Activated CD8-positive, alpha-beta memory T cell treated with anti-CD3 and anti-CD28 coated beads, Interleukin-2, amount 50 U/mL, for 4 hours (primary cell): Measurements from ENCODE around the gene MRPL34.
A peak's percentile ranks its signal among the peaks of the same experiment; 100 is the strongest.
"Not testable (repeated sequence)": the region's sequence is repeated elsewhere in the genome, so short reads cannot be mapped to it uniquely, and the experiment has no call there.

Experiments
- DNase-seq: peaks from one replicate; pipeline ENCODE4 v3.0.0-alpha.2; 2020

Gene MRPL34

DNA sequence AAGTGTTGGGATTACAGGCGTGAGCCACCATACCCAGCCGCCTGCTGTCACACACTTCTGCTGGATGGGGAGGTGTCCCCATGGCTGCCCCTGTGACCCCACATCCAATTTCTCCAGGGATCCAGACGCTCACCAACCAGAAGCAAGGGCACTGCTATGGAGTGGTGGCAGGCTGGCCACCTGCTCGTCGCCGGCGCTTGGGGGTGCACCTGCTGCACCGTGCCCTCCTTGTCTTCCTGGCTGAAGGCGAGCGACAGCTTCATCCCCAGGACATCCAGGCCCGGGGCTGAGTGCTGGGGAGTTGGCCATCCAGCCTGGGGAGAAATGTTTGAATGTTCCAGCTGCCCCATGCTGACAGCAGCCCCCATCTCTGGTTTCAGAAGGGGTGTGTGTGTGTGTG is 19.4 kb upstream of the MRPL34 start:
- no peak for DNase-seq

DNA sequence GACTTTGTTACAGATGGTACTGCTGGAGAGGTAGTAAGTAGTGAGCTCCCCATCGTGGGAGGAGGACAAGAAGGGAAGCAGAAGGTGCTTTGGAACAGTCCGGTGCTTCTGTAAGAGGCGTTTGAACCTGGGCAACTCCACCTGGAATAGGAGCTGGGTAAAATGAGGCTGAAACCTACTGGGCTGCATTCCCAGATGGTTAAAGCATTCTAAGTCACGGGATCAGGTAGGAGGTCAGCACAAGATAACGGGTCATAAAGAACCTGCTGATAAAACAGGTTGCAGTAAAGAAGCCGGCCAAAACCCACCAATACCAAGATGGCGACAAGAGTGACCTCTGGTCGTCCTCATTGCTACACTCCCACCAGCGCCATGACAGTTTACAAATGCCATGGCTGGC is 18.9 kb upstream of the MRPL34 start:
- no peak for DNase-seq

GRCh38 chr19:17289489-17289888 is 16.2 kb upstream of the MRPL34 start:
- peak; percentile 31 for DNase-seq

DNA sequence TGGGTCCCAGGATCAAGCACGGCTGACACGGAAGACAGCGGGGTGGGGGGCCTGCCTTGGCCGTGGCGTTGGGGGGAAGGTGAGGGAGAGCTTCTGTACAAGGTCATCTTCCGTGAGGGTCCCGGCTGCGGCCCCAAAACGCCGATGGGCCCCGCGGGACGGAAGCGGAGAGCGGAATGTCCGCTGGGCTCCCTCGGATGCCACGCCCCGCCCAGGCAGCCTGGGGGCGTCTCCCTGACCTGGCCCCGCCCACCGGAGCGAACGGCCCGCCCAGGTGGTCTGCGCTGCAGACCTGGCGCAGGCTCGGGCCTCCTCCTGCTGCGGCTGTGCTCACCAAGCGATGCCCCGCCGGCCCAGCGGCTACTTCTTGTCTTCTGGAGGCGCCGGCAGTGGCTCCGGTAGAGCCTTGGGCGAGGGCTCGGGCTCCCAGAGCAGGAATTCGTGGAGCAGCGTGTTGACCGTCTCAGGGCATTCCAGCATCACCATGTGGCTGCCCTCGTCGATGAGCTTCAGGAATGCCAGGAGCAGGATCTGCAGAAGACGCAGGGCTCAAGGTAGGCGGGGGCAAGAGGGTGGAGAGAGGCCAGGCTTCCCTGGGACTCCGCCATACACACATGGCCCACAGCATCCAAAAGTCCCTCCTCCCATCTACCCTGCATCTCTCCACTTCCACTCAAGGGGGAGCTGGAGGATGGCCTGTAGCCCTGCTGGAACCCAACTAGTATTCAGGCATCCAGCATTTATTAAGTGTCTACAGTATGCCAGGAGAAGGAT is 13.2 kb upstream of the MRPL34 start:
- peak; percentile 84 for DNase-seq

DNA sequence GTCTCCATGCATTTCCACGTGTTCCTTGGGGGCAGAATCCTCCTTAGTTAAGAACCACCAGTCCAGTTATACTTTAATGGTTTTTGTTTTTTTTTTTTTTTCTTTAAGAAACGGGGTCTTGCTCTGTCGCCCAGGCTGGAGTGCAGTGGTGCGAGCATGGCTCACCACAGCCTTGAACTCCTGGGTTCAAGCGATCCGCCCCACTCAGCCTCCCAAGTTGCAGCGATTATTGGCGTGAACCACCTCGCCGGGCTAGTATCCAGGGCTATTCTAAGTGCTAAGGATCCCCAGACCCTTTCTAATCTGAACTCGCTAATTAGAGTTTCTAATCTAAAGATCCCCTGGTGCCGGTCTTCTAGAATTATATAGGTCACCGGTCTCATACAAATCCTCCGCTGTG is 12.1 kb upstream of the MRPL34 start:
- DNase-seq, result no peak

- DNase-seq, result peak; percentile 43
Measured at GRCh38 chr19:17294051-17294891, 11.4 kb upstream of the MRPL34 start.

DNA sequence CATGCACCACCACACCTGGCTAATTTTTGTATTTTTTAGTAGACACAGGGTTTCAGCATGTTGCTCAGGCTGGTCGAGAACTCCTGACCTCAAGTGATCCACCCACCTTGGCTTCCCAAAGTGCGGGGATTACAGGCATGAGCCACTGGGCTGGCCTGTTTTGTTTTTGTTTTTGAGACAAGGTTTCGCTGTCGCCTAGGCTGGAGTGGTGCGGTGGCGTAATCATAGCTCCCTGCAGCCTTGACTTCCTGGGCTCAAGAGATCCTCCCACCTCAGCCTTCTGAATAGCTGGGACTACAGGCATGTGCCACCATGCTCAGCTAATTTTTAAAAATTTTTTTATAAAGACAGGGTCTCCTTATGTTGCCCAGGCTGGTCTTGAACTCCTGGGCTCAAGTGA is 10.1 kb upstream of the MRPL34 start:
- DNase-seq, result not testable (repeated sequence)

DNA sequence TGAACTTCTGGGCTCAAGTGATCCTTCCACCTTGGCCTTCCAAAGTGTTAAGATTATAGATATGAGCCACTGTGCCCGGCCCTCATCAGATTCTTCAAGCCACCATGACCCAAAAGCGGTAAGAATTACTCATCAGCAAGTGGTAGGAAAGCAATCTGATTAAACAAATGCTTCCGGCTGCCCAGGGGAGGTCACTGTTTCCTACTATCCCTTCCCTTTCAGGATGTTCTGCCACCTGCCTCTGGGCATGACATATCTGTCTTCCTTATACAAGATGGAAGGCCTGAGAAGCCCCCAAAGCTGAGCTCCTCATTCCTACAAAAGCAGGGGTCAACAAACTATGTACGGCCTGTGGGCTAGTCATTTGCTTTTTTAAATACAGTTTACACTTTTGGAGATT is 9.4 kb upstream of the MRPL34 start:
- DNase-seq, result no peak

GRCh38 chr19:17296976-17297375 is 8.7 kb upstream of the MRPL34 start:
- DNase-seq, result no peak

DNA sequence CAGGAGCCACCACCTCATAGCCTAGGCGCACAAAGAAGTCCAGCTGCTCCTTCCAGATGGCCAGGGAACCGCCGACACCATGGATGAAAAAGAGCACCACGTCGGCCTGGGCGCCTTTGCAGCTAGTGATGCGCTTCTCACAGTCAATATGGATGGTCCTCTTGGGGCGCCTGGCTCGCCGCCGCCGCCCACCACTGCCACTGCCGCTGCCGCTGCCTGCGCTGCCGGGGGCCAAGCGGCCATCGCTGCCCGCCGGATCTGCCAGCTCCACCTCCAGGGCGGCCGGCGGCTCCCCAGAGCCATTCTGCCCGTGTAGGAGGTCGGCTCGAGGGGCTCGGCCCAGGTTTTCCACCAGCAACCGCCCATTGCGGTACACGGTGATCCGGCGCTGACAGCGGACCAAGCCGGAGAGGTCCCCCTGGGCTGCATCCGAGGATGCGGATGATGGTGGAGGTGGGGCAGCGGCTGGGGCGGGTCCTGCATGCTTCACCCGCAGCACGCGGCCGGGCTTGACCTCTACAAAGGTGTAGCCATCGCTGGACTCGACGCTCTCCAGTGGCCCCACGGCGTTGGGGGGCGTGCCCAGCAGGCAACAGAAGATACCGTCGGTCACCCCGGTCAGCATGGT is 4.6 kb upstream of the MRPL34 start:
- DNase-seq, result no peak

DNA sequence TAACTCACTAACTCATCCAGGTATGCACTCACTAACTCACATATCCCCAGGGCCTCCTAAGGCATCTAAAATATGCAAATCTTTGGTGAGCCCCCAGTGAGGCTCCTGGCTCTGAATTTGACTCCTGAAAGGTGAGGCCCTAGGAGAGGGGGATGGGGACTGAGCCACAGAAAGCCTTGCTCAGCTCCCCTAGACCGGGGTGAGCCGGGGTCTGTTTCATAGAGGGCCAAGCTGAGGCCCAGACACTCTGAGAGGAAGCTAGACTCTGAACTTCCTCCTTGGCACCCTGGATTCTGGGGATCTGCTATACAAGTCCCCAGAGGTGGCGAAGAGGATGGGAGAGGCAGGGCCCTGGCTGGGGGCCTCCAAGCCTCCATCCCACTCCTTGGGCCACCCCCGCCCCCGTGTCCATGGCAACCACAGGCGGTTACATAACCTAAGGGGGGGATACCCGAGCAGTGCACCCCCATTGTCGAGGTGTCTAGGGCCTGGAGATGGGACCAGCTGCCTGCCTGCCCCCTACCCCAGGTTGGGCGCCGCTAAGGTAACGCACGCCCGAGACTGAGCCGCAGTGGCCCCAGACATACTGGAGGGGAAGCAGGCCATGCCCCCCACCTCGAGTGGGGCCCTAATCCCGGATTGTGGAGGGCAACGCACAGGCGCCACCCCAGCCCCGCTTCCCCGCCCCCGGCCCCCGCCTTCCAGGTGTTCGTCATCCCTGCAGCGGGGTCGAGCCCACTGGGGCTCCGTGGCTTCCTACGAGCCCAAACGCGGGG is 3.1 kb upstream of the MRPL34 start:
- DNase-seq, result peak; percentile 38

DNA sequence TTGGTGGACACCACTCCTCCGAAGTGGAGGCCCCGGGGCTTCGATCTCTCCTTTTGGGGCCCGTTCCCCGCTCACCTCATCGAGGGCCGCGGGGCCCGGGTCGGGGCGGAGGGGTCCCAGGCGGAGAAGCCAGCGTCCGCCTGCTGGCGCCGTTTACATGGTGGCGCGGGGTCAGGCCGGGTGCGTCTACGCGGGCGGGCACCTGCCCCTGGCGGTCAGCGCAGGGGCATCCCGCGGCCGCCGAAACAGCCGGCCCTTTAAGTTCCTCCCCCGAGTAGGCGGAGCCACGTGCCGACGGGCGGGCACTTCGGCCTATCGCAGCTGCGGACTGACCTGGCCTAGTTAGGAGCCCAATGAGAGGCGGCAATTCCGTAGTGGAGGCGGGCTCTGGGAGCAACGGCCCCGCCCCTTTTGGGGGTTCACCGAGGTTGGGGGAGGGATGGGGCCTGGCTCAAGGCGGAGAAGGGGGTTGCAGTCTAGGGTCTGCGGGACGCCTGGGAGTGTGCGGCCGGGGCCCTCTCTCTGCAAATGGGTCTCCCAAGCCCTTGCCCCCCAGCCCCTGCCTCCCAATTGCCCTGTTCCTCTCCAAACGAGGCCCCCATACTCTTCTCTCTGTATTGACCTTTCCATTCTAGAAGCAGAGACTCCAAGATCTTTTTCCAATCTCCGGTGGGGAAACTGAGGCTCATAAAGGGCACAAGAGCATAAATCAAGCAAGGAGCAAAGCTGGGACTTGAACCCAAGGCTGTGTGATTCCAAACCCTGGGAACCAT is 2.3 kb upstream of the MRPL34 start, which contains the start of gene ABHD8:
Gene ABHD8 (minus strand): TSS at position 259 of the 773 bp plus-strand sequence. CDS start 1,809 bp downstream, outside the sequence.
- DNase-seq, result peak; percentile 93

DNA sequence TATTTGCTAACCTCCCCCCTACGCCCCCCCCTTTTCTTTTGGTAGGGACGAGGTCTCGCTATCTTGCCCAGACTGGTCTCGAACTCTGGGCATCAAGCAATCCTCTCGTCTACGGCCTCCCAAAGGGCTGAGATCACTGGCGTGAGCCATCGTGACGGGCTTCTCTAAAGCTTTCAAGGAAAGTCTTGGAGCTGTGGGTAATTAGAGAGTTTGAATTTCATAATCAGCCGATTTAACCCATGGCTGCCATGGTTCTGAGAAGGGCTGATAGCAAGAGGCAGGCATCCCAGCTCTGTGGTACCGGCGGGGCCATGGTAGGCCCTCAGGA is 1.8 kb upstream of the MRPL34 start:
- DNase-seq, result no peak

DNA sequence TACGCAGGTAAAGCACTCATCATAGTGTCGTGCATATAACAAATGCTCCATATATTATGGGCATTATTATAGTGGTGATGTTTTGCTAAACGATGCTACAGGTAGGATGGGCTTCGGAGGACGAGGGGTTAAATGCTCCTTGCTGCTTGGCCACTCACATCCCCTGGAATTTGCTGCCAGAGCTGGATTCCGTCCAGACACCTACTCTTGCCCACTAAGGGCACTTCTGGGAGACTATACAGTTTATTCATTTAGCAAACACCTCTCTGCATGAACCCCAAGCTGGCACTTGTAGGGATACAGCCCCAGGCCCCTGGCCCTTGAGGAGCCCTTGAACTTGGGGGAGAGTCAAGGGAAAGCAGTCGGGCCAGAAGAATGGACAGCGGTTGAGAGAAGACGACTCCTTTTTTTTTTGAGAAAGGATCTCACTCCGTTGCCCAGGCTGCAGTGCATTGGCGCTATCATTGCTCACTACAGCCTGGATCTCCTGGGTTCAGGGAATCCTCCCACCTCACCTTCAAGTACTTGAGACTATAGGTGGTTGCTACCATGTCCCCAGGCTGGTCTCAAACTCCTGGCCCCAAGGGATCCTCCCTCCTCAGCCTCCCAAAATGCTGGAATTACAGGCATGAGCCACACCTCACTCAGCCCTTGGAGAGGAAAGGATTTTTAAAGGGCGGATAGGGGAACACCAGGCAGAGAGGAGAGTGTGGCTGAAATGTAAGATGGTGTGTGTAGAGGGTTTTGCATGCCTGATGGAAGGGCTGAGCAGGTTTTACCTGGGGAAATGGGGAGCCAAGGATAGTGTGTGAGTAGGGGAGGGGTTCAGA is 1.1 kb upstream of the MRPL34 start:
- DNase-seq, result no peak

GRCh38 chr19:17305216-17305516 is 506 bp upstream of the MRPL34 start:
- DNase-seq, result no peak

GRCh38 chr19:17306285-17306714 is 628 bp downstream of the MRPL34 start:
- DNase-seq, result no peak

DNA sequence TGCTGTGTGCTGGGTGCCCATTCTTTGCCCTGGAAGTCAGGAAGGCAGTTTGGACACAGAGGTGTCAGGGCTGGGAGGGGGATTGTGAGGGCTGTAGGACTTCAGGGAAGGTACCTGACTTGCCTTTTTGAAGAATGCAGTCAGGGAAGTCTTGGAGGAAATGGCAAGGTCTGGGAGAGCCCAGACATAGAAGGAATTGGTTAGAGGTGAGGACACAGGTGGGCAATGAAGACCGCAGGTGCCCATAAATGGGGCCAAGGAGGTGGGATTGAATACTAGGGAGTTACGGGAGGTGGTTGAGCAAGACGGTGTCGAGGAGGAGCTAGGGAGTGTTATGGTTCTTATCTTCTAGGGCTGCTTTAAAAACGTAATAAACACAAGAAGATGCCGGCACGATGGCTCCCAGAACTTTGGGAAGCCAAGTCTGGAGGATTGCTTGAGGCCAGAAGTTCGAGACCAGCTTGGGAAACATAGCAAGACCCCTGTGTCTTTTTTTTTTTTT is 2.3 kb downstream of the MRPL34 start:
- no peak for DNase-seq

DNA sequence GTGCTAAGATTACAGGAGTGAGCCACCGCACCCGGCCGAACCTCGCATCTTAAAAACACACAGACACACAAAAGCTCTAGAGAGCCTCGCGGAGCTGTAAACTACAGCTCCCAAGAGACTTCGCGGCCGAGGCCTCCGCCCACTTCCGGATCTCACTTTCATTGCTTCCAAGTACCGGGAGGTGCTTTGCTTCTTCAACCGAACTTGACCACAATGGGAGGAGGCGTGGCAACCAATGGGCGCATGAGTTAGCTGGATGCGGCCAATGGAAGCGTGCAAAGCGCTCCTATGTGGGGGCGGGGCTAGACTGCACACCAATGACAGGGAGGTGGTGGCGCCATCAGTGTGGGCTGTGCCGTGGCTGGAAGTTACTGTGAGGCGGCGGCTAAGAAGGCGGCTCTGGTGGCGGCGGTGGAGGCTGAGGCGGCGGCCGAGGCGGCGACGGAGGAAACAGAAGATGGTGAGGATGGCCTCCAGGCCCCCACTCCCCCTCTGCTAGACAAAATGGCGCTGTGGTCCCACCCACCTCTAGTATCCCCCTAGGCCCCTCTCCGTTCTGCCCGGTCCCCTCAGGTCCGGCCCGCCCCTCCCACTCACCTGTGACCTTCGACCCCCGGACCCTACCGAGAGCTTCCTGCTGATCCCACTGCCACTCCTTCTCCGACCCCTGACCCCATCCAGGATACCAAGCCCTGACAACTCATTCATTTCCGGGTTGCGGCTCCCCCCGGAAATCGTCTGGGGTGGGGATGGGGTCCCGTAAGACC is 3.7 kb downstream of the MRPL34 start, which contains the start of gene DDA1:
Gene DDA1 (plus strand): TSS at position 366 of the 767 bp plus-strand sequence. CDS start 92 bp downstream, at position 458.
- DNase-seq, result peak; percentile 98

GRCh38 chr19:17309965-17310461 is 4.3 kb downstream of the MRPL34 start:
- no peak for DNase-seq
